H9 (cell line): ENCODE measurements around the gene FBLN2. TPM values are rescaled to one million over a fixed set of nuclear protein-coding genes. Genes with fewer than 3 reads are reported as not detected.

Experiments
- DNase-seq: peaks from one replicate; pipeline ENCODE4 v3.0.0-alpha.2; 2017
- H2AFZ ChIP-seq: one replicate; pipeline ENCODE4 v1.6.1; 2013; ENCODE audit warnings: mild to moderate bottlenecking, low read length, control low read depth, moderate library complexity
- H2AK5ac ChIP-seq: 2 replicates; pipeline ENCODE4 v1.6.1; 2013; ENCODE audit warnings: low read length, control low read depth, mixed read lengths; ENCODE audit not compliant: insufficient read length
- H2BK120ac ChIP-seq: one replicate; pipeline ENCODE4 v1.6.1; 2013; ENCODE audit warnings: low read depth, mild to moderate bottlenecking, low read length, control low read depth, inconsistent platforms; ENCODE audit not compliant: poor library complexity, severe bottlenecking
- H2BK12ac ChIP-seq: 2 replicates; pipeline ENCODE4 v1.6.1; 2013; ENCODE audit warnings: low read length, control low read depth, mixed read lengths, low read depth; ENCODE audit not compliant: insufficient read length
- H2BK15ac ChIP-seq: 2 replicates; pipeline ENCODE4 v1.6.1; 2013; ENCODE audit warnings: low read depth, low read length, control low read depth
- H2BK20ac ChIP-seq: one replicate; pipeline ENCODE4 v1.6.1; 2013; ENCODE audit warnings: low read depth, mild to moderate bottlenecking, low read length, control low read depth, inconsistent platforms; ENCODE audit not compliant: poor library complexity, severe bottlenecking
- H2BK5ac ChIP-seq: 2 replicates; pipeline ENCODE4 v1.6.1; 2013; ENCODE audit warnings: low read length, control low read depth, mixed read lengths; ENCODE audit not compliant: insufficient read length
- H3K14ac ChIP-seq: 2 replicates; pipeline ENCODE4 v1.6.1; 2013; ENCODE audit warnings: low read length, control low read depth; ENCODE audit not compliant: insufficient read depth
- H3K18ac ChIP-seq: 2 replicates; pipeline ENCODE4 v1.6.1; 2013; ENCODE audit warnings: low read depth, mild to moderate bottlenecking, mixed read lengths, low read length, control low read depth; ENCODE audit not compliant: insufficient read length
- H3K23ac ChIP-seq: 2 replicates; pipeline ENCODE4 v1.6.1; 2013; ENCODE audit warnings: low read length, control low read depth, mixed read lengths, low read depth; ENCODE audit not compliant: insufficient read length
- H3K23me2 ChIP-seq: 2 replicates; pipeline ENCODE4 v1.6.1; 2013; ENCODE audit warnings: low read depth, mild to moderate bottlenecking, mixed read lengths, low read length, control low read depth; ENCODE audit not compliant: insufficient read length, poor library complexity, severe bottlenecking
- H3K27ac ChIP-seq: 2 replicates; pipeline ENCODE4 v1.5.1; 2013; ENCODE audit warnings: low read length, control low read depth, mixed read lengths, low read depth; ENCODE audit not compliant: insufficient read length
- H3K27me3 ChIP-seq: 2 replicates; pipeline ENCODE4 v1.6.1; 2013; ENCODE audit warnings: low read length, control low read depth, inconsistent platforms; ENCODE audit not compliant: insufficient read depth
- H3K4ac ChIP-seq: 2 replicates; pipeline ENCODE4 v1.6.1; 2013; ENCODE audit warnings: low read depth, mild to moderate bottlenecking, control low read depth, inconsistent platforms, low read length, moderate library complexity
- H3K4me1 ChIP-seq: 2 replicates; pipeline ENCODE4 v1.6.1; 2013; ENCODE audit warnings: low read length, control low read depth, inconsistent platforms; ENCODE audit not compliant: insufficient read depth
- H3K4me2 ChIP-seq: 2 replicates; pipeline ENCODE4 v1.6.1; 2013; ENCODE audit warnings: low read length, control low read depth, mixed read lengths; ENCODE audit not compliant: insufficient read length, insufficient read depth
- H3K56ac ChIP-seq: 2 replicates; pipeline ENCODE4 v1.6.1; 2013; ENCODE audit warnings: low read depth, mild to moderate bottlenecking, mixed read lengths, low read length, control low read depth; ENCODE audit not compliant: insufficient read length
- H3K79me1 ChIP-seq: 2 replicates; pipeline ENCODE4 v1.6.1; 2013; ENCODE audit warnings: low read depth, mild to moderate bottlenecking, moderate library complexity, low read length, control low read depth, inconsistent platforms; ENCODE audit not compliant: insufficient read depth, poor library complexity, severe bottlenecking
- H3K79me2 ChIP-seq: 2 replicates; pipeline ENCODE4 v1.6.1; 2013; ENCODE audit warnings: low read length, control low read depth, inconsistent platforms; ENCODE audit not compliant: insufficient read depth
- H3K9ac ChIP-seq: 2 replicates; pipeline ENCODE4 v1.6.1; 2013; ENCODE audit warnings: low read length, control low read depth, mixed read lengths; ENCODE audit not compliant: insufficient read length; ENCODE audit errors: extremely low read depth
- H3K9me3 ChIP-seq: one replicate; pipeline ENCODE4 v1.6.1; 2013; ENCODE audit warnings: low read depth, low read length, inconsistent platforms; ENCODE audit not compliant: control insufficient read depth
- H3T11ph ChIP-seq: one replicate; pipeline ENCODE4 v1.6.1; 2013; ENCODE audit warnings: mild to moderate bottlenecking, low read length, control low read depth, inconsistent platforms
- H4K20me1 ChIP-seq: one replicate; pipeline ENCODE4 v1.6.1; 2013; ENCODE audit not compliant: control insufficient read depth, insufficient read length, insufficient read depth
- H4K5ac ChIP-seq: 2 replicates; pipeline ENCODE4 v1.6.1; 2013; ENCODE audit warnings: low read depth, mild to moderate bottlenecking, mixed read lengths, low read length, control low read depth; ENCODE audit not compliant: insufficient read length
- H4K8ac ChIP-seq: replicated peaks from 2 replicates; pipeline ENCODE4 v1.6.1; 2013; ENCODE audit warnings: low read length, control low read depth, mixed read lengths, low read depth; ENCODE audit not compliant: insufficient read length
- H4K91ac ChIP-seq: 2 replicates; pipeline ENCODE4 v1.6.1; 2013; ENCODE audit warnings: low read depth, mild to moderate bottlenecking, moderate library complexity, mixed read lengths, low read length, control low read depth; ENCODE audit not compliant: insufficient read length
- H3K27ac Mint-ChIP-seq, 3 experiments: 2 replicates in 2 of 3; 3 replicates in 1 of 3; pipeline ENCODE4 v1.8.0; 2020 to 2021; ENCODE audit warnings: mixed read lengths in 3 of 3, mild to moderate bottlenecking in 1 of 3, moderate library complexity in 1 of 3
- H3K27me3 Mint-ChIP-seq: 2 replicates; pipeline ENCODE4 v1.8.0; 2021; ENCODE audit warnings: low read depth, mild to moderate bottlenecking, moderate library complexity, mixed read lengths
- H3K36me3 Mint-ChIP-seq, 3 experiments: 2 replicates in 2 of 3; 3 replicates in 1 of 3; pipeline ENCODE4 v1.8.0; 2020 to 2021; ENCODE audit warnings: low read depth in 3 of 3, mixed read lengths in 3 of 3; ENCODE audit not compliant: insufficient read depth in 1 of 3
- H3K4me1 Mint-ChIP-seq, 2 experiments: 2 replicates each; pipeline ENCODE4 v1.8.0; 2020; ENCODE audit warnings: mixed read lengths in 2 of 2
- H3K4me3 Mint-ChIP-seq, 2 experiments: 2 replicates in 1 of 2; 3 replicates in 1 of 2; pipeline ENCODE4 v1.8.0; 2020 to 2021; ENCODE audit warnings: mild to moderate bottlenecking in 2 of 2, mixed read lengths in 2 of 2, moderate library complexity in 1 of 2
- H3K9me3 Mint-ChIP-seq, 2 experiments: 2 replicates in 1 of 2; 3 replicates in 1 of 2; pipeline ENCODE4 v1.8.0; 2020; ENCODE audit warnings: mild to moderate bottlenecking in 2 of 2, mixed read lengths in 2 of 2, moderate library complexity in 1 of 2
- CTCF ChIP-seq: fragments of 200-600 bp; sonication (generic); conservative IDR thresholded peaks from 3 replicates; pipeline ENCODE4 v1.8.0; 2021; ENCODE audit warnings: antibody characterized with exemption, mild to moderate bottlenecking
- WGBS: extraction: QIAGEN DNeasy Blood & Tissue Kit; methylation state at CpG from one replicate; pipeline ENCODE4 v1.1.7; 2013; ENCODE audit warnings: missing lambda C conversion rate, low lambda C conversion rate, mixed read lengths; ENCODE audit not compliant: insufficient read length; ENCODE audit errors: extremely low coverage; 5-methylcytosine and 5-hydroxymethylcytosine counted together
- total RNA-seq: library from RNA; stranded (reverse); gene quantifications from 2 replicates; pipeline ENCODE4 v1.2.1, GENCODE V29; 2021

FBLN2 gene
- total RNA-seq, 1 experiment from 2014 or later, result 11.8 TPM

GRCh38 chr3:13611221-13611620, 62.3 kb downstream of the FBLN2 start:
- H3K4me2 ChIP-seq, result no peak overlapping the region
- H3K23me2 ChIP-seq, result no peaks in the 10 kb centered on the region
- H3T11ph ChIP-seq, result no peak overlapping the region
- H3K36me3 Mint-ChIP-seq, result peaks cover 0 to 6% (median 0%) of the 10 kb centered on the region in 3 experiments; a peak in 4 of 7 replicates
- no peak overlapping the region for H3K56ac ChIP-seq
- no peaks in the 10 kb centered on the region for H3K79me1 ChIP-seq
- H3K14ac ChIP-seq, result no peak overlapping the region
- H3K4me1 ChIP-seq, result no peaks in the 10 kb centered on the region; the same call in 1 of the 2 replicates
- H3K4me3 Mint-ChIP-seq, result no peak overlapping the region
- H3K4me1 Mint-ChIP-seq, result no peaks in the 10 kb centered on the region
- H3K4ac ChIP-seq, result no peak overlapping the region
- H4K8ac ChIP-seq, result no peak overlapping the region
- H3K27me3 ChIP-seq, result no peaks in the 10 kb centered on the region
- H2BK12ac ChIP-seq, result no peak overlapping the region
- no peak overlapping the region for H3K27ac ChIP-seq
- no peaks in the 10 kb centered on the region for H3K79me2 ChIP-seq
- H3K18ac ChIP-seq, result no peak overlapping the region
- no peaks in the 10 kb centered on the region for H4K20me1 ChIP-seq
- no peak overlapping the region for H2AFZ ChIP-seq
- no peak overlapping the region for H2BK15ac ChIP-seq
- no CpG with 5 or more reads among the region's 6 CpGs for WGBS
- no peak overlapping the region for H2AK5ac ChIP-seq
- no peak for DNase-seq
- peaks cover 0 to 2% of the 10 kb centered on the region in 2 experiments; a peak in 2 of 5 replicates for H3K9me3 Mint-ChIP-seq
- no peak overlapping the region for H4K91ac ChIP-seq
- peaks cover 3% of the 10 kb centered on the region for H3K27me3 Mint-ChIP-seq
- H3K9me3 ChIP-seq, result no peaks in the 10 kb centered on the region
- no peak overlapping the region for H2BK120ac ChIP-seq
- H2BK20ac ChIP-seq, result no peak overlapping the region
- H3K9ac ChIP-seq, result no peak overlapping the region
- H4K5ac ChIP-seq, result no peak overlapping the region
- H3K23ac ChIP-seq, result no peak overlapping the region
- no peak overlapping the region; a peak in 1 of 7 replicates for H3K27ac Mint-ChIP-seq
- no peak for TF ChIP-seq CTCF
- H2BK5ac ChIP-seq, result no peak overlapping the region
